Measurements from ENCODE around the gene ARHGAP24. TPM values are rescaled to one million over a fixed set of nuclear protein-coding genes. Genes with fewer than 3 reads are reported as not detected.

ARHGAP24 gene
- total and polyA plus RNA-seq, 4 donors: 10.0 to 79.4 (median 21.6) TPM

GRCh38 chr4:85747882-85748491 is 273.0 kb downstream of the ARHGAP24 start:
- ATAC-seq (ENCODE audit: insufficient read depth, low FRiP score) (no peak), DNase-seq (peak; percentile 61 to 93 (median 80))
- Histone ChIP-seq H3K27ac (ENCODE audit: low read depth in 1 of 2, low read length in 1 of 2) (no peak overlapping the region), H3K36me3 (ENCODE audit: control insufficient read depth in 4 of 4, insufficient read depth in 4 of 4, low read length in 4 of 4) (no peaks in the 10 kb centered on the region), H3K4me1 (ENCODE audit: control insufficient read depth in 5 of 5, insufficient read depth in 5 of 5, low read length in 5 of 5) (peaks cover 0 to 9% (median 2%) of the 10 kb centered on the region in 5 donors), H3K27me3 (ENCODE audit: control insufficient read depth in 3 of 3, insufficient read depth in 3 of 3, low read length in 2 of 3) (no peaks in the 10 kb centered on the region), H3K9ac (ENCODE audit: insufficient read depth in 1 of 2, low read length in 2 of 2) (no peak overlapping the region), H3K9me3 (ENCODE audit: control insufficient read depth in 4 of 4, insufficient read depth in 3 of 4, low read length in 3 of 4) (no peaks in the 10 kb centered on the region), H3K4me3 (no peak overlapping the region)
- TF ChIP-seq, protein P1, sequence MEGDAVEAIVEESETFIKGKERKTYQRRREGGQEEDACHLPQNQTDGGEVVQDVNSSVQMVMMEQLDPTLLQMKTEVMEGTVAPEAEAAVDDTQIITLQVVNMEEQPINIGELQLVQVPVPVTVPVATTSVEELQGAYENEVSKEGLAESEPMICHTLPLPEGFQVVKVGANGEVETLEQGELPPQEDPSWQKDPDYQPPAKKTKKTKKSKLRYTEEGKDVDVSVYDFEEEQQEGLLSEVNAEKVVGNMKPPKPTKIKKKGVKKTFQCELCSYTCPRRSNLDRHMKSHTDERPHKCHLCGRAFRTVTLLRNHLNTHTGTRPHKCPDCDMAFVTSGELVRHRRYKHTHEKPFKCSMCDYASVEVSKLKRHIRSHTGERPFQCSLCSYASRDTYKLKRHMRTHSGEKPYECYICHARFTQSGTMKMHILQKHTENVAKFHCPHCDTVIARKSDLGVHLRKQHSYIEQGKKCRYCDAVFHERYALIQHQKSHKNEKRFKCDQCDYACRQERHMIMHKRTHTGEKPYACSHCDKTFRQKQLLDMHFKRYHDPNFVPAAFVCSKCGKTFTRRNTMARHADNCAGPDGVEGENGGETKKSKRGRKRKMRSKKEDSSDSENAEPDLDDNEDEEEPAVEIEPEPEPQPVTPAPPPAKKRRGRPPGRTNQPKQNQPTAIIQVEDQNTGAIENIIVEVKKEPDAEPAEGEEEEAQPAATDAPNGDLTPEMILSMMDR (IDR thresholded peaks at IDR 0.05; ENCODE audit: control extremely low read depth, extremely low read depth): peak; percentile 37
- 35 to 42% methylated on average over 3 of the region's 3 CpGs for WGBS, 2 donors

DNA sequence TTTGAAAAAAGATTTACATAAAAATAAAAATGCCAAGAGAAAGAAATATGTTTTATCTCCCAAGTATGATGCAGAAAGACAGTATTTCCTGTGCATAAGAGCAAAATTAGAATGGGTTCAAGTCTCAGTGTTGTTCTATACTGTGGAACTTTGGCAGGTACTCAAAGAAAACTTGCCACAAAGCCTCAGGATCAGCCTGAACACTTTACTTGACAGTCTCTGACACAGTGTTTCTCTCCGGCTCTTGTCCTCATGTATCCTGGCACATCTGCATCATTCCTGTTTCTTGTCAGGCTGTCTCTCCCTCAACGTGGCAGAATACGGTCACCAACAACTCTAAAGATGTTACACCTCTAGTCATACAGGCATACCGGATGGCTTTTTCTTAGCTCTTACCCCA is 273.7 kb downstream of the ARHGAP24 start:
- Histone ChIP-seq H3K27ac (ENCODE audit: low read depth in 1 of 2, low read length in 1 of 2) (no peak overlapping the region), H3K4me1 (ENCODE audit: control insufficient read depth in 5 of 5, insufficient read depth in 5 of 5, low read length in 5 of 5) (peaks cover 0 to 9% (median 2%) of the 10 kb centered on the region in 5 donors), H3K36me3 (ENCODE audit: control insufficient read depth in 4 of 4, insufficient read depth in 4 of 4, low read length in 4 of 4) (no peaks in the 10 kb centered on the region), H3K9ac (ENCODE audit: insufficient read depth in 1 of 2, low read length in 2 of 2) (no peak overlapping the region), H3K4me3 (no peak overlapping the region), H3K9me3 (ENCODE audit: control insufficient read depth in 4 of 4, insufficient read depth in 3 of 4, low read length in 3 of 4) (no peaks in the 10 kb centered on the region), H3K27me3 (ENCODE audit: control insufficient read depth in 3 of 3, insufficient read depth in 3 of 3, low read length in 2 of 3) (no peaks in the 10 kb centered on the region)
- TF ChIP-seq, protein P1 (IDR thresholded peaks at IDR 0.05; ENCODE audit: control extremely low read depth, extremely low read depth): no peak
- no peak for ATAC-seq (ENCODE audit: insufficient read depth, low FRiP score)
- no peak for DNase-seq
- 79 to 82% methylated on average over 4 of the region's 4 CpGs for WGBS, 2 donors

GRCh38 chr4:85751866-85752265 is 276.9 kb downstream of the ARHGAP24 start:
- WGBS, 2 donors: 85 to 88% methylated on average over 2 of the region's 2 CpGs
- TF ChIP-seq, protein P1 (IDR thresholded peaks at IDR 0.05; ENCODE audit: control extremely low read depth, extremely low read depth): no peak
- H3K27me3 ChIP-seq (ENCODE audit: control insufficient read depth in 3 of 3, insufficient read depth in 3 of 3, low read length in 2 of 3): no peaks in the 10 kb centered on the region
- no peak overlapping the region for H3K4me3 ChIP-seq
- H3K9me3 ChIP-seq (ENCODE audit: control insufficient read depth in 4 of 4, insufficient read depth in 3 of 4, low read length in 3 of 4): no peaks in the 10 kb centered on the region
- peaks cover 0 to 11% (median 2%) of the 10 kb centered on the region in 5 donors for H3K4me1 ChIP-seq (ENCODE audit: control insufficient read depth in 5 of 5, insufficient read depth in 5 of 5, low read length in 5 of 5)
- DNase-seq: no peak
- ATAC-seq (ENCODE audit: insufficient read depth, low FRiP score): no peak
- no peaks in the 10 kb centered on the region for H3K36me3 ChIP-seq (ENCODE audit: control insufficient read depth in 4 of 4, insufficient read depth in 4 of 4, low read length in 4 of 4)
- no peak overlapping the region for H3K27ac ChIP-seq (ENCODE audit: low read depth in 1 of 2, low read length in 1 of 2)
- no peak overlapping the region for H3K9ac ChIP-seq (ENCODE audit: insufficient read depth in 1 of 2, low read length in 2 of 2)

DNA sequence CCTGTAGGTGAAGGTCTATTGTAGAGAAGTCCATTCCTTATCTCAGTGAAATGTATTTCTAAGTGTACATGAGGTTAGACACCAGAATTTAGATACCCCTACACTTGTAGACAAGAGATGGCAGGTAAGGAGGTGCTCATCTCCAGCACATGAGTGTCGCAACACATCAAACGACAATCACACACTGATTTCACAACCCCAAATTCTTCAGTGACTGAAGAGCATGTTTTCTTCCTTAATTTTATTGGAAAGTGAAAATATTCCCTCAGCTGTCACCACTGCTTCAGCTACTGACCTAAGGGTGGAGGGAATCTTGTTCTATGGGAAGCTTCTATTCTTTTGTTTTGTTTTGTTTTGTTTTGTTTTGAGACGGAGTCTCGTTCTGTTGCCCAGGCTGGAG is 280.3 kb downstream of the ARHGAP24 start:
- no peak for ATAC-seq (ENCODE audit: insufficient read depth, low FRiP score)
- Histone ChIP-seq H3K4me3 (no peak overlapping the region), H3K27ac (ENCODE audit: low read depth in 1 of 2, low read length in 1 of 2) (no peak overlapping the region), H3K9ac (ENCODE audit: insufficient read depth in 1 of 2, low read length in 2 of 2) (no peak overlapping the region), H3K27me3 (ENCODE audit: control insufficient read depth in 3 of 3, insufficient read depth in 3 of 3, low read length in 2 of 3) (no peaks in the 10 kb centered on the region), H3K4me1 (ENCODE audit: control insufficient read depth in 5 of 5, insufficient read depth in 5 of 5, low read length in 5 of 5) (peaks cover 2 to 19% (median 8%) of the 10 kb centered on the region in 5 donors), H3K9me3 (ENCODE audit: control insufficient read depth in 4 of 4, insufficient read depth in 3 of 4, low read length in 3 of 4) (no peaks in the 10 kb centered on the region), H3K36me3 (ENCODE audit: control insufficient read depth in 4 of 4, insufficient read depth in 4 of 4, low read length in 4 of 4) (no peaks in the 10 kb centered on the region)
- TF ChIP-seq, protein P1 (IDR thresholded peaks at IDR 0.05; ENCODE audit: control extremely low read depth, extremely low read depth): no peak
- 33 to 62% methylated on average over 2 to 3 of the region's 4 CpGs for WGBS, 2 donors
- no peak for DNase-seq

All from lung (tissue), 12 donors.